NCI-H2081 (cell line): ENCODE data around the gene PITPNB.
A peak's percentile ranks its signal among the peaks of the same experiment; 100 is the strongest.

Source experiments
- DNase-seq, 2 experiments: peaks; one replicate each; lab custom pipeline; 2025; lab: John Stamatoyannopoulos, UW

The PITPNB gene

GRCh38 chr22:27880778-27881394, 38.2 kb downstream of the PITPNB start:
- DNase-seq = peak in 1 of 2 experiments; percentile 51

DNA sequence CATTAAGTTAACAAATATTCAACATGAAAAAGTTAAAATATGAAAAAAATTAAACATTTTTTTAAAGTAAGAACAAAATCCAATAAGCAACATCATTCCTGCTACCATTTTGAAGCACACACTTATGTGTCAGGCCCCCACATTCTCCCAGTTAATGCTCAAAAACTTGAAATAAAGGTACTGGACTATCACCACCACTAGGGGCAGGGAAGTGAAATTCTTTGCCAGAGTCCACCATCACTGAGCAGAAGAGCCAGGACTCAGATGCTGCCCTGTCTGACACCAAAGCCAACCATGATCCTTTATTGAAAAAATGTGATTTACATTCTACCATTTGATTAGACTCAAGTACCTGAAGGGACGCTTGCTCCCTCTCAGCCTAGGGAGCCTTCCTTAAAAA, 39.1 kb downstream of the PITPNB start:
- DNase-seq = peak in 1 of 2 experiments; percentile 15

DNA sequence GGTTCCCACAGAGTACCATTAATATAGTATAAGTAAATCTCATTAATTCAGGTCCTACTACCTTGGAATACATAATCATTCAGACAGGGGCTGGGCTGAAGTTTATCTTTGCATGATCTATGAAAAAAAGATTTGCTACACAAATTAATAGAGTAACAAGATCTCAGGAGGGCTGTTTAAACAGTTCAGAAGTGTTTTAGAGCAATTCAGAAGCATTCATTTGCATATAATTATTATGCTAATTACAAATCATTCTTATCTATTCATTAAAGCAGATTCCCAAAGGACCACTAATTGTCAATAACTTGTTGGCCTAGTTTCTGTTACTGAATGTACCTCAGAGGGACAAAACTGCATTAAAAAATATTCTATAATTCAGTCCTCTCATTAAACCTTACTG, 40.5 kb downstream of the PITPNB start:
- no peak for DNase-seq

DNA sequence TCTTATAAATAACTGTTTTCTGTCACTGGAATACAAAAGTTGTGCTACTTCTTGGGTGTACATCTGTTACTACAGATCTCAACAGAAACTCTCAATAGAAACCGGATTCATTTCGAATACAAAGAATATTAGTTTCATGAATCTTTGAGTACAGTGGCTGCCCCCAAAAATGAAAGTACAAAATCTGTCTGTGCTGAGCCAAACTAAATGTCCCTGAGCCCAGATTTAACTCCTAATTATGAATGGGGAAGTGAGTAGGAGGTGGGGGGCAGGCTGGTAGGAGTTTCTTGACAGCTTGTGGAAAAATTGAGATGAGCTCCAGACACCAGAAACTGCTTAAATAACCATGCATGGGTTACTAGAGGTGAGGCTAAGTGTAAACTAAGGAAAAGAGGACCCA, 41.6 kb downstream of the PITPNB start:
- DNase-seq = no peak

GRCh38 chr22:27876684-27877083, 42.4 kb downstream of the PITPNB start:
- DNase-seq = peak; percentile 56 to 76

GRCh38 chr22:27875951-27876350, 43.1 kb downstream of the PITPNB start:
- DNase-seq = no peak

GRCh38 chr22:27874764-27875163, 44.3 kb downstream of the PITPNB start:
- no peak for DNase-seq

- DNase-seq = no peak
These were observed 44.9 kb downstream of the PITPNB start for GRCh38 chr22:27874185-27874584.

- DNase-seq = no peak
These were observed 45.6 kb downstream of the PITPNB start for GRCh38 chr22:27873472-27873871.

- no peak for DNase-seq
These were observed 46.6 kb downstream of the PITPNB start for GRCh38 chr22:27872488-27872887.

GRCh38 chr22:27871306-27872014, 47.6 kb downstream of the PITPNB start:
- DNase-seq = no peak

GRCh38 chr22:27870234-27871191, 48.5 kb downstream of the PITPNB start:
- no peak for DNase-seq

DNA sequence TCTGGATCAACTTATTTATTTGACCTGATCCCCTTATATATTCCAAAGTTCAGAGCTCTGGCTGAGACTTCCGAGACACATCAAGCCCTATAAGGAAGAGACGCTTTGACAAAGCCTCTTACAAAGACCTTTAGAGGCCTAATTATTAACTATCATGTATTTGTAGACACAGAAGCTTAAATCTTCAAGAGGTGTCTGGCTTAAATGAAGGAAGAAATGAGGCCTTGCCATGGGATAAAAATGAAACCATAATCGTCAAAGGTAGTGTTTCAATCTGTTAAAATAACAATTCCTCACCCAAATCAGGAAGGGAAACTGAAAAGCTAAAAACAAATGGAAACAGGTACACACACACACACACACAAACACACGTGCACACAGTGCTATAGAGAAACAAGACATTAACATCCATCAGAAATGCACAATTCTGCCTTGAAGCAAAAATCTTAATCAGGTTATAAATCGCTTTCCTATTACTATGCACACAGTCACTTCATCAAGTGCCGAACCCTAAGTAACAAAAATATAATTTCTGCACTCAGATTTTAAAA, 50.2 kb downstream of the PITPNB start:
- no peak for DNase-seq

DNA sequence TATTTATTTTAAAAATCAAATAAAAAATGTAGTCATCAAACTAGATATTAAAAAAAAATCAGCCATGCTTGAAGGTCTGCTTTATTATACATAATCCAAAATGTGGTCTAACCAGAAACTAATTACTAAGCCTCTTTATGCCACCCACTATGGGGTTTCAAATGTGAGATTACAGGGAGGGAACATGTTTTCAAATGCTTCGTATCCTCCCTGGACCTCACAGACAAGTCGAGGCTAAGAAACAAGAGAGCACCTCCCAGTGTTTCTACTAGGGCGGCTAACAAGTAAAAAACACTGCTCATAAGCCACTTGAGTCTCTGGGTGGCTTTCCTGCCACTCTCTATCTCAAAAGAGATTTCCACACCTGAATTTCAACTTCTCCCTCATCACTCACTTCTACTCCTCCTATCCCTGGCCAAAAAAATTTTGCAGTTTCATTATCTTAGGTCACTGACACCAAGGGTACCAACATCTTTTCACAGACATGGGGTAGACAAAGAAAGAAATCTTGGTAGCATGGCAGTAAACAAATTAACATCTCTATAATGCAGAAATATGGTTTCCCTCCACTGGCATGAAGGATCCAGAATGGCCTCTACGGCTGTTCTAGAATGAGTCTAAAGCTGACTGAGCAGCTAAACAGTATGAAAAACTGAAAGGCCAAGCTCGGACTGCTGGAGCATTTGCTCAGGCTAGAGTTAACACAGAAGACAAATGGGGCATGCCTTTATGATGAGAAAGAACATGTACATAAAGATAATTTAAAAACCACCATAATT, 50.9 kb downstream of the PITPNB start:
- no peak for DNase-seq

DNA sequence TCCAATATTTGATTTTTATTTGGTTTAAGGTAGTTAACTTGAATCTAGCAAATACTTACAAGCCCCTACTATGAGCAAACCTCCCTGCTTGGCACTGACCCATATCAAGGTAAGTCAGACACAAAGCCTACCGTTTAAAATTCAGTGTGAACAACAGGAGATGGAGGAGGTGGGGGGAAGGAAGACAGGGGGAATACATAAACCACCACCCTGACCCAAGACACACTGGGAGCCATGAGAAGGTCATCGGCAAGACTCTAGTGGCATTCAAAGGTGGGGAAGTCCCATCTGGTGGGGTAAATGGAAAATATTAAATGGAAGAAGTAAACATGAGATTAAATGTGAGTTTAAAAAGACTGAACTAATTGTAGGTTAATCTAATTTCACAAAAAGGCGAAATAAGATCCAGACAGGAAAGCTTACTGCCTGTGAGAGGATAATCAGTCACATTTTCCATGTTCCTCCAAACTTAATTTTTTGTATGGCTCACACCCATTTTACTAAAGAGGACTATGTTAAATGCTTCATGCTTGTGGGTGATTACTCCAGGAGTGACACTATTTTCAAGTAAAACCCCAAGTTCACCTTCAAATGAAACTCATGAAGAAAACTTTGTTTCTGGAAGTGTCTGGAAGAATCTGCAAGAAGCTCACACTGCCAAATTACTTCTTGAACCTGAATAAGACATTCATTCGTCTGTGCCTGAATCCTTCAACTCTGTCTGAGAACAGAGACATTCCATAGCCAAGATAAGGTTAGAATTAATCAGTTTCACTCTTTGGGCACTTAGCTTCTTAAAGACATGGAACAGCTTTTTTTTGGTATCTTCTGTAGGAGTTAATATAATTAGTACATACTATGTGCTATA, 51.7 kb downstream of the PITPNB start:
- no peak for DNase-seq

GRCh38 chr22:27866135-27867084, 52.6 kb downstream of the PITPNB start:
- DNase-seq = no peak

DNA sequence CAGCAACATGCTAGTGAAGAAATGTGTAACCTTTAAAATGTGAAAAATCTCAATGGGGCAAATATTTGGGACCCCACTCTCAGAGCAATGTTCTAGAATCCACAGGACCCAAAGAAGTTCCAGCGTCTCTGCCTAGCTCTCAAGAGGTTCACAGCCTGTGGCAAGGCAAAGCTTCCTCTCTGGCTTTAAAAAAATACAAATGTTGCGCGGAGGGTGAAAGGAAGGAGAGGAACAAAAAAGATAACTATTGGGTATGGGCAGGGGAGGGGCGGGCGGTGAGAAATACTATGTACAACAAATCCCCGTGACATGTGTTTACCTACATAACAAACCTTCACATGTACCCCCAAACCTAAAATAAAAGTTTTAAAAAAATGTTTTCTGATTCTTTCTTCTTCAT, 53.6 kb downstream of the PITPNB start:
- DNase-seq = no peak

DNA sequence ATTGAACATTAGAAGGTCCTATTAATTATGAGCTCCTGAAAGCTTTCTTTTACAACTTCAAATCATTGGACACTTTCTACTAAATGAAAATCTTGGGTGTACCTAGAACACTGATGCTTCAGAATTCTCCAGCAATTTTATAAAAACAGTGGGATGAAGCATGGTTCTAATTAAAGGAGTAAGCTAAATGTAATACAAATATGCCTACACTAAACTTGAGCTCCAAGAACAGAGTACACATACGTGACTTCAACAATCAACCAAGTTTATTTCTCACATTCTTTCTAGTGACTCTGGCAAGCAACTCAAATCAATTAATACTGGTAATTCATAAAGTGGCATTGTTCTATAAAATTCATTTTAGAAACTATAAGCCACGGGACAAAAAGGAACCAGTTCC, 55.5 kb downstream of the PITPNB start:
- no peak for DNase-seq

DNA sequence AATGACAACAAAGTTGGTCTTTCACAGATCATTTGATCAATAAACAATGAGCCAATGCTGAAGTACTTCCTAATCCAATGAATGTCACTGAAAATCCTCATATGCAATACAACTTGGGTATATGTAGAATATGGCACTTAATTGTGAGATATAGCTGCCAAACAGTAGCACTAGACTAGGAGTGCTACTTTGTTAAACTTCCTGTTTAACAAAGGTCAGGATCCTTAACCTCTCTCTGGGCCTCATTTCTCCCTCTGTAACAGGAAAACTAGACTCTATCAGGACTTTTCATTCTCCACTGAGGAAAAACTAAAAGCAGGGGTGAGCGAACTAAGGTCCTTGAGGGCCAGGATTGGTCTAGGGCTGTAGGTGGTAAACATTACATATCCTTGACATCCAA, 56.1 kb downstream of the PITPNB start:
- no peak for DNase-seq
